Amniotic epithelial cell (primary cell): ENCODE data around the gene CNOT8.
"Not testable (repeated sequence)": the region's sequence is repeated elsewhere in the genome, so short reads cannot be mapped to it uniquely, and the experiment has no call there.

ENCODE experiments used
- DNase-seq: peaks from one replicate; pipeline ENCODE4 v3.0.0-alpha.2; 2010; ENCODE audit warnings: low read depth

The CNOT8 gene

DNA sequence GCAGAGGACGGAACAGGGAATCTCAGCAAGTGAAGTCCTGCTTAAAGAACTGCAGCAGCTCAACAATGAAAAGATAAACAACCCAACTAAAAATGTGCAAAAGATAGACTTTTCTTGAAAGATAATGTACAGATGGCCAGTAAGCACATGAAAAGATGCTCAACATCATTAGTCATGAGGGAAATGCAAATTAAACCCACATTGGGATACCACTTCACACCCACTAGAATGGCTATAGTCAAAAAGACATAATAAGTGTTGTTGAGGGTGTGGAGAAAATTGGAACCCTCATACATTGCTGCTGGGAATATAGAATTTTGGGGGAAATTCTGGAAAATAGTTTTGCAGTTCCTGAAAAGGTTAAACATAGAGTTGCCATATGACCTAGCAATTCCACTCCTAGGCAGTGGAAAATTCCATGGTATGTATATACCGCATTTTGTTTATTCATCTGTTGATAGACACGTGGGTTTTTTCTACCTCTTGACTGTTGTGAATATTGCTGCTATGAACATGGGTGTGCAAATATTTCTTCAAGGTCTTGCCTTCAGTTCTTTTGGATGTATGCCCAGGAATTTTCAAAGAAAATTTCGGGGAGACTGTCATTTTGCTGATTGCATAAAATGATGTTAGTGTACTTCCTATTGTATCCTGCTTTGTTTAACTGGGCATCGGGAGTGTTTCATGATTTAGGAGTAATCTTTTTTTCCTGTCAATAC, 7.2 kb downstream of the CNOT8 start:
- peak; percentile 32 for DNase-seq

- no peak for DNase-seq
Observed at GRCh38 chr5:154866841-154867240, 8.4 kb downstream of the CNOT8 start.

GRCh38 chr5:154868702-154869101, 10.3 kb downstream of the CNOT8 start:
- DNase-seq, result peak; percentile 31

DNA sequence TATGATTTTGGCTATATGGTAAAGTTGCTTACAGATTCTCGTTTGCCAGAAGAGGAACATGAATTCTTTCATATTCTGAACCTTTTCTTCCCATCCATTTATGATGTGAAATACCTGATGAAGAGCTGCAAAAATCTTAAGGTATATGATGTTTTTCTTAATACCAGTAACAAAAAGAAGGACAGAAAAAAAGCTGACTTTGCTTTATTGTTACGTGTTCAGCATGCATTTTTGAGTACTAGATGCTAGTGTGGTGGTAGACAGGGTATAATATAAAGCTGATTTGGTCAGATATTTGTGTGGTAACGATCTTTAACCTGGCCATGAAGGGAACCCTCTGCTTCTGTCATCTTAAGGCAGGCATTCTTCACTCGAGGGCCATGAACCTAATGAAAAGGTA, 13.3 kb downstream of the CNOT8 start:
- DNase-seq, result no peak

GRCh38 chr5:154873791-154874331, 15.4 kb downstream of the CNOT8 start:
- DNase-seq, result no peak

GRCh38 chr5:154878642-154879335, 20.4 kb downstream of the CNOT8 start:
- peak; percentile 30 for DNase-seq

GRCh38 chr5:154881986-154882385, 23.6 kb downstream of the CNOT8 start:
- no peak for DNase-seq

DNA sequence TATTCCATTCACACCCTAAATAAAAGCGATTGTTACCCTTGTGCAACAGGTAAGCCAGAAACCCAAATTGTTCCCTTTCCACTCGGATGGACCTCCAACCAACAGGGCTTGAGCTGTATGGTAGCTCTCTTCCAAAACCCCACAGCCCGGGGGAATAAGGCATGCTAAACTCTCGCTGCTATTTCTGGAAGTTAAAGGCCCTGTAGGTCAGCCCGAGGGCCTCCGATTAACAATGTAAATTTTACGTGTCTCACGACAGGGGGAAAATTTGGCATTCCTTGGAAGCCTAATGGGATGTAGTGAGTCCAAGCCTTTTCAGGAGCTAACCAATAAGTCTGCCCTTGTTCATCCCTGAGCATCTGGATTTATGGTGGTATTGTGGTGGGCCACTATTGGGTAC, 26.0 kb downstream of the CNOT8 start:
- DNase-seq, result no peak

- no peak for DNase-seq
Observed at GRCh38 chr5:154885439-154885838, 27.0 kb downstream of the CNOT8 start.

- no peak for DNase-seq
Observed at GRCh38 chr5:154892369-154892771, 33.9 kb downstream of the CNOT8 start.

DNA sequence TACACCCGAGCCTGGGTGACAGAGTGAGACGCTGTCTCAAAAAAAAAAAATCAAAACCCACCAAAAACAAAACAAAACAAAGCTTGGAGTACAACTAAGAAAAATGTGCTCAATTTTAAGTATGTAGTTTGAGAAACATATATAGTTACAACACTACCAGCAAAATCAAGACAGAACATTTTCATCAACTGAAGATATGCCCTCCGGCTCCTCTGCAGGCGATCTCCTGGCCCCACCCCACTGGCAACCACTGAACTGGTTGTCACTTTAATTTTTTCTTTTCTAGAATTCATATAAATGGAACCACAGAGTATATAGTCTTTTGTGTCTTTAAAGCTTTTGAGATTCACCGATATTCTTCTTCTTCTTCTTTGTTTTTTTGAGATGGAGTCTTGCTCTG, 35.0 kb downstream of the CNOT8 start:
- DNase-seq, result no peak

DNA sequence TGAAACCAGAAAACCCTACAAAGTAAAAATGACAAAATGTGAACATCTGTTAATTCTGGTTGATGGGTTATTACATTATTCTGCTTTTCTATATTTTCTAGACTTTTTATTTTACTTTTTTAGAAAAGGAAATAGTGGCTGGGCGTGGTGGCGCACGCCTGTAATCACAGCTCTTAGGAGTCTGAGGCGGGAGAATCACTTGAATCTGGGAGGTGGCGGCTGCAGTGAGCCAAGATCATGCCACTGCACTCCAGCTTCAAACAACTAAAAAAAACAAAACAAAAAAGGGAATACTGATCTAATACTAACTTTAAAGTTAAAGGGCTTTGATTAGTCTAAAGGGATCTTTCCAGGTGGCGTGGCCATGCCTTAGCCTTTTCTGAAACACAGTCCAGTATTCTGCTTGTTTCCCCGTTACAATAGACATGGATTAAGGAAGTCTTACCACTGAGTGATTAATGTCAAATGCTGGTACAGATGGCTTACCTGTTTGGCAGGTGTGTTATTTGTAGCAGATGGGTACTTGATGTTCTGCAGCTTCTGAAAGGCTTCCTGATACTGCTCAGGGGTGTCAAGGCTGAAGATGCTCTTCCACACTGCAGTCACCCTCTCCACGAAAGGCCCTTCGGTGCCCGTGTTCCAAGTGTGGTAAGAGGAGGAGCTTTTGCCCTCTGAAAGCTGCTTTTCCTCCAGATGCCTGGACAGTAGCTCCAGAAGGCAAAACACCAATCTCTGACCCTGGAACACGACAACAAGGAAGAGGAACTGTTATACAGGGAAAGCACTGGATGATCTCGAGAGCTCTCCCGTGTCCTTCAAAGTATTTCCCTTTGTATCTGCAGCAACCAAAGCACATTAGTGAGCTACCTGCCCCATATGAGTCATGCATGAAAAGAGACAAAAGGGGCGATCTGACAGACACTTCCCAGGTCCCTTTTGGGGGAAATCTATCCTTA, 37.5 kb downstream of the CNOT8 start:
- DNase-seq, result no peak

GRCh38 chr5:154896562-154897165, 38.2 kb downstream of the CNOT8 start:
- DNase-seq, result no peak

GRCh38 chr5:154898210-154898609, 39.8 kb downstream of the CNOT8 start:
- no peak for DNase-seq

- no peak for DNase-seq
Observed at GRCh38 chr5:154899151-154899816, 40.9 kb downstream of the CNOT8 start.

- no peak for DNase-seq
Observed at GRCh38 chr5:154900066-154900465, 41.6 kb downstream of the CNOT8 start.

DNA sequence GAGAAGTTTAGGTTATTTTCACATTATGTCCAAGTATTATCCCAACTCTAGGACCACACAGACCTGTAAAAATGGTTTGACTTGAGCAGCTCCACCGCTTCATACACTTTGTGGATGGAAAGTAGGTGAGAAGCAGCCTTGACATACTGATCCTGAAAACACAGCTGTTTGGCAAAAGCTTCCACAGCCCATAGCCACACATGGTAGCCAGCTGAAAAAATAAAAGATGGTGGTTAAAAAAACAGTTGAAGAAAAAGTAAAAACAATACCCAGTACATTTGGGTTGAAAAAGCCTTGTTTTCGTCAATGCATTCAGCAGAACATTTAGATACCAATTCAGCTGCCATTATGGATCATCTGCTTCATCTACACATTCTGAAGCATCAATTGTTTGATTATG, 42.8 kb downstream of the CNOT8 start:
- DNase-seq, result no peak

- no peak for DNase-seq
Observed at GRCh38 chr5:154901913-154902312, 43.5 kb downstream of the CNOT8 start.

DNA sequence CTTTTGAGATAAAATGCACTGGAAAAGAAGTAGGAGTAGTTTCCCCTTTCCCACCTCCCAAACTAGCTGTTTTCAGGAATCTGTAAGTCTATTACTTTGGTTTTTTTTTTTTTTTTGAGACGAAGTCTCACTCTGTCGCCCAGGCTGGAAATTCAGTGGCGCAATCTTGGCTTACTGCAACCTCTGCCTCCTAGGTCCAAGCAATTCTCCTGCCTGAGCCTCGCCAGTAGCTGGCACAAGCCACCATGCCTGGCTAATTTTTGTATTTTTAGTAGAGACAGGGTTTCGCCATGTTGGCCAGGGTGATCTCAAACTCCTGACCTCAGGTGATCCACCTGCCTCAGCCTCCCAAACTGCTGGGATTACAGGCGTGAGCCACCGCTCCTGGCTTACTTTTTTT, 47.2 kb downstream of the CNOT8 start:
- DNase-seq, result not testable (repeated sequence)

DNA sequence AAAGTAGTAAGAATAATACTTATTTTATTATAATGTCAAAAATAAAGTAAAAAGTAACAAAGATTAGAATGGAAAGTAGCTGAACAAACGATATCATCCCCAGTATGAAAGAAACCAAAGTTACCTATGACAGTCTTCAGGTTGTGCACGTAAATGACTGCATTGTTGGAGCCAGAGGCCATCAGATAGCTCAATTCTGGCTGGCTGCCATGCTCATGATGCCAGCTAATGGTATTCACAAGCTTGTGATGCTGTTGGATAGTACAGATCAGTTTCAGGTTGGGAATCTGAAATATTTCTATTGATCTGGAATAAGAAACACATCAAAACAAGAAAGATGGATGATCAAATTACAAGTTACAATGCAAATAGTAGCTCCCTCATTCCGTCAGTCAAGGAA, 58.4 kb downstream of the CNOT8 start:
- no peak for DNase-seq

- DNase-seq, result no peak
Observed at GRCh38 chr5:154917757-154918156, 59.3 kb downstream of the CNOT8 start.
